HG03095 (cell line): ENCODE measurements around the gene C3orf49.

Experiments used
- ATAC-seq: cut with Tn5 transposase; IDR thresholded peaks from one replicate; pipeline ENCODE4 v1.9.1; 2021; ENCODE audit warnings: moderate library complexity; ENCODE audit not compliant: unreplicated experiment

C3orf49 gene

GRCh38 chr3:63819151-63819398 is at the start of gene C3orf49:
C3orf49 (plus strand) TSS chr3:63819299; CDS start chr3:63819472, 173 bp downstream.
- no peak for ATAC-seq

- no peak for ATAC-seq
These were observed 44.3 kb upstream of the C3orf49 start for GRCh38 chr3:63774781-63775180.

GRCh38 chr3:63779227-63779626 is 39.9 kb upstream of the C3orf49 start:
- no peak for ATAC-seq

GRCh38 chr3:63791974-63792373 is 27.1 kb upstream of the C3orf49 start:
- no peak for ATAC-seq

- ATAC-seq, result no peak
These were observed 23.7 kb upstream of the C3orf49 start for GRCh38 chr3:63795438-63795837.

GRCh38 chr3:63798544-63798943 is 20.6 kb upstream of the C3orf49 start:
- ATAC-seq, result no peak

- no peak for ATAC-seq
These were observed 20.1 kb upstream of the C3orf49 start for GRCh38 chr3:63798949-63799348.

GRCh38 chr3:63800097-63800496 is 19.0 kb upstream of the C3orf49 start:
- ATAC-seq, result no peak

- ATAC-seq, result no peak
These were observed 15.2 kb upstream of the C3orf49 start for GRCh38 chr3:63803911-63804310.

- no peak for ATAC-seq
These were observed 11.0 kb upstream of the C3orf49 start for GRCh38 chr3:63807961-63808565.

GRCh38 chr3:63808633-63809032 is 10.5 kb upstream of the C3orf49 start:
- ATAC-seq, result no peak

- ATAC-seq, result no peak
These were observed 9.5 kb upstream of the C3orf49 start for GRCh38 chr3:63809607-63810006.

- ATAC-seq, result no peak
These were observed 4.9 kb upstream of the C3orf49 start for GRCh38 chr3:63814237-63814636.

GRCh38 chr3:63817225-63817624 is 1.9 kb upstream of the C3orf49 start:
- ATAC-seq, result no peak

- peak; percentile 79 for ATAC-seq
These were observed 583 bp upstream of the C3orf49 start for GRCh38 chr3:63818282-63819150.

GRCh38 chr3:63824309-63824708 is 5.2 kb downstream of the C3orf49 start:
- no peak for ATAC-seq

GRCh38 chr3:63830526-63830925 is 11.4 kb downstream of the C3orf49 start:
- no peak for ATAC-seq

GRCh38 chr3:63832395-63832794 is 13.3 kb downstream of the C3orf49 start:
- ATAC-seq, result no peak

GRCh38 chr3:63841704-63842103 is 22.6 kb downstream of the C3orf49 start:
- ATAC-seq, result no peak

- ATAC-seq, result no peak
These were observed 23.0 kb downstream of the C3orf49 start for GRCh38 chr3:63842127-63842526.

GRCh38 chr3:63845215-63845614 is 26.1 kb downstream of the C3orf49 start:
- ATAC-seq, result no peak

- no peak for ATAC-seq
These were observed 28.8 kb downstream of the C3orf49 start for GRCh38 chr3:63847718-63848450.
